MG63 (cell line): Measurements from ENCODE around the gene LRRC70. TPM values are rescaled to one million over a fixed set of nuclear protein-coding genes. Genes with fewer than 3 reads are reported as not detected.
"Not testable (repeated sequence)": the region's sequence is repeated elsewhere in the genome, so short reads cannot be mapped to it uniquely, and the experiment has no call there.

Source experiments
- DNase-seq: peaks from one replicate; pipeline ENCODE4 v3.0.0-alpha.2; 2020
- H3K27me3 ChIP-seq: fragments of 250-450 bp; sonication (Bioruptor Pico); 2 replicates; pipeline ENCODE4 v1.5.1; 2020; ENCODE audit warnings: mild to moderate bottlenecking, moderate library complexity
- H3K36me3 ChIP-seq: fragments of 250-450 bp; sonication (Bioruptor Pico); 2 replicates; pipeline ENCODE4 v1.5.1; 2020; ENCODE audit warnings: mild to moderate bottlenecking, moderate library complexity
- H3K4me3 ChIP-seq: fragments of 250-450 bp; sonication (Bioruptor Pico); 2 replicates; pipeline ENCODE4 v1.5.1; 2020; ENCODE audit warnings: mild to moderate bottlenecking, moderate library complexity
- H3K9me3 ChIP-seq: fragments of 250-450 bp; sonication (Bioruptor Pico); 2 replicates; pipeline ENCODE4 v1.5.1; 2020; ENCODE audit warnings: mild to moderate bottlenecking, moderate library complexity
- total RNA-seq: library from RNA; depleted of rRNA; stranded (reverse); fragments of >200 nt; shearing (Covaris generic); gene quantifications from 2 replicates; pipeline ENCODE4 v1.2.3, GENCODE V29; 2014; ENCODE audit warnings: low replicate concordance; rRNA removed

Gene LRRC70
- total RNA-seq = 0.10 TPM in 1 of 2 replicates, not detected in the other

- Histone ChIP-seq H3K9me3 (no peaks in the 10 kb centered on the region), H3K27me3 (no peaks in the 10 kb centered on the region), H3K4me3 (no peak within 1 kb of the TSS), H3K36me3 (no peaks in the 10 kb centered on the region; the same call in 1 of the 2 replicates)
- no peak for DNase-seq
These were observed at the start of gene LRRC70 for GRCh38 chr5:62578540-62578939. TSS of gene LRRC70 (plus strand) at chr5:62578819. CDS start at chr5:62579439, 620 bp downstream.

GRCh38 chr5:62533597-62533996, 45.0 kb upstream of the LRRC70 start:
- no peak for DNase-seq
- H3K9me3 ChIP-seq = no peaks in the 10 kb centered on the region
- no peak overlapping the region for H3K4me3 ChIP-seq
- no peaks in the 10 kb centered on the region; the same call in 1 of the 2 replicates for H3K36me3 ChIP-seq
- H3K27me3 ChIP-seq = no peaks in the 10 kb centered on the region

GRCh38 chr5:62534461-62535236, 44.0 kb upstream of the LRRC70 start:
- no peaks in the 10 kb centered on the region for H3K27me3 ChIP-seq
- H3K4me3 ChIP-seq = no peak overlapping the region

GRCh38 chr5:62536232-62536631, 42.4 kb upstream of the LRRC70 start:
- Histone ChIP-seq H3K36me3 (peaks cover 3% of the 10 kb centered on the region; the same call in 1 of the 2 replicates), H3K27me3 (no peaks in the 10 kb centered on the region), H3K4me3 (no peak overlapping the region), H3K9me3 (no peaks in the 10 kb centered on the region)
- DNase-seq = no peak

More at GRCh38 chr5:62534461-62535236, 44.0 kb upstream of the LRRC70 start:
- peaks cover 3% of the 10 kb centered on the region; the same call in 1 of the 2 replicates for H3K36me3 ChIP-seq
- H3K9me3 ChIP-seq = no peaks in the 10 kb centered on the region
- no peak for DNase-seq

GRCh38 chr5:62536783-62537182, 41.8 kb upstream of the LRRC70 start:
- Histone ChIP-seq H3K9me3 (no peaks in the 10 kb centered on the region), H3K27me3 (no peaks in the 10 kb centered on the region), H3K36me3 (peaks cover 3% of the 10 kb centered on the region; the same call in 1 of the 2 replicates), H3K4me3 (no peak overlapping the region)
- DNase-seq = no peak

- H3K4me3 ChIP-seq = no peak overlapping the region
- DNase-seq = no peak
- H3K27me3 ChIP-seq = no peaks in the 10 kb centered on the region
- no peaks in the 10 kb centered on the region for H3K9me3 ChIP-seq
- H3K36me3 ChIP-seq = peaks cover 8% of the 10 kb centered on the region
These were observed 40.3 kb upstream of the LRRC70 start for GRCh38 chr5:62538017-62538942.

- Histone ChIP-seq H3K4me3 (no peak overlapping the region), H3K27me3 (no peaks in the 10 kb centered on the region), H3K36me3 (peaks cover 25% of the 10 kb centered on the region), H3K9me3 (no peaks in the 10 kb centered on the region)
- DNase-seq = no peak
These were observed 35.9 kb upstream of the LRRC70 start for GRCh38 chr5:62542720-62543119.

GRCh38 chr5:62547945-62548630, 30.5 kb upstream of the LRRC70 start:
- Histone ChIP-seq H3K4me3 (no peak overlapping the region), H3K9me3 (no peaks in the 10 kb centered on the region), H3K27me3 (no peaks in the 10 kb centered on the region), H3K36me3 (peaks cover 29% of the 10 kb centered on the region)
- no peak for DNase-seq

GRCh38 chr5:62550103-62550502, 28.5 kb upstream of the LRRC70 start:
- H3K9me3 ChIP-seq = no peaks in the 10 kb centered on the region
- no peak overlapping the region for H3K4me3 ChIP-seq
- H3K36me3 ChIP-seq = peaks cover 14% of the 10 kb centered on the region
- no peaks in the 10 kb centered on the region for H3K27me3 ChIP-seq
- DNase-seq = no peak

GRCh38 chr5:62555930-62556329, 22.7 kb upstream of the LRRC70 start:
- Histone ChIP-seq H3K27me3 (no peaks in the 10 kb centered on the region), H3K9me3 (no peaks in the 10 kb centered on the region), H3K4me3 (no peak overlapping the region), H3K36me3 (peaks cover 7% of the 10 kb centered on the region)
- DNase-seq = no peak

GRCh38 chr5:62558941-62559340, 19.7 kb upstream of the LRRC70 start:
- H3K9me3 ChIP-seq = no peaks in the 10 kb centered on the region
- H3K36me3 ChIP-seq = peaks cover 2% of the 10 kb centered on the region; the same call in 1 of the 2 replicates
- H3K27me3 ChIP-seq = no peaks in the 10 kb centered on the region
- DNase-seq = no peak
- no peak overlapping the region for H3K4me3 ChIP-seq

GRCh38 chr5:62560786-62561185, 17.8 kb upstream of the LRRC70 start:
- Histone ChIP-seq H3K27me3 (no peaks in the 10 kb centered on the region), H3K36me3 (peaks cover 2% of the 10 kb centered on the region), H3K4me3 (no peak overlapping the region), H3K9me3 (no peaks in the 10 kb centered on the region)
- DNase-seq = no peak

GRCh38 chr5:62561896-62562295, 16.7 kb upstream of the LRRC70 start:
- no peaks in the 10 kb centered on the region for H3K27me3 ChIP-seq
- no peaks in the 10 kb centered on the region for H3K9me3 ChIP-seq
- H3K36me3 ChIP-seq = peaks cover 7% of the 10 kb centered on the region
- no peak for DNase-seq
- no peak overlapping the region for H3K4me3 ChIP-seq

- Histone ChIP-seq H3K4me3 (no peak overlapping the region), H3K36me3 (peaks cover 10% of the 10 kb centered on the region), H3K9me3 (no peaks in the 10 kb centered on the region), H3K27me3 (no peaks in the 10 kb centered on the region)
- DNase-seq = no peak
These were observed 15.8 kb upstream of the LRRC70 start for GRCh38 chr5:62562867-62563266.

GRCh38 chr5:62564101-62564500, 14.5 kb upstream of the LRRC70 start:
- H3K27me3 ChIP-seq = no peaks in the 10 kb centered on the region
- no peak overlapping the region for H3K4me3 ChIP-seq
- no peak for DNase-seq
- no peaks in the 10 kb centered on the region for H3K9me3 ChIP-seq
- H3K36me3 ChIP-seq = peaks cover 10% of the 10 kb centered on the region

- not testable (repeated sequence) for H3K9me3 ChIP-seq, DNase-seq, H3K4me3 ChIP-seq, H3K36me3 ChIP-seq, H3K27me3 ChIP-seq
These were observed 12.9 kb upstream of the LRRC70 start for GRCh38 chr5:62565740-62566139.

GRCh38 chr5:62568143-62568542, 10.5 kb upstream of the LRRC70 start:
- H3K36me3 ChIP-seq = peaks cover 10% of the 10 kb centered on the region

More at GRCh38 chr5:62568143-62568542, 10.5 kb upstream of the LRRC70 start:
- Histone ChIP-seq H3K9me3 (no peaks in the 10 kb centered on the region), H3K4me3 (no peak overlapping the region), H3K27me3 (no peaks in the 10 kb centered on the region)
- no peak for DNase-seq
